GM23338 (cell line): ENCODE measurements around the gene PPP1R37. TPM values are rescaled to one million over a fixed set of nuclear protein-coding genes. Genes with fewer than 3 reads are reported as not detected.
A peak's percentile ranks its signal among the peaks of the same experiment; 100 is the strongest.

ENCODE experiments used
- ATAC-seq: fragments of 200-7000 bp; cut with Tn5 transposase; 3 replicates; pipeline ENCODE4 v1.9.1; 2020
- DNase-seq: peaks from one replicate; pipeline ENCODE4 v3.0.0-alpha.2; 2015; ENCODE audit warnings: low spot score
- H2AFZ ChIP-seq: fragments of 200-600 bp; sonication (generic); 2 replicates; pipeline ENCODE4 v1.8.0; 2016; ENCODE audit warnings: antibody characterized with exemption, mild to moderate bottlenecking, moderate library complexity
- H3F3A ChIP-seq: fragments of 200-600 bp; sonication (generic); replicated peaks from 2 replicates; pipeline ENCODE4 v1.8.0; 2017; ENCODE audit warnings: antibody characterized with exemption, mixed run types, low read depth
- H3K27ac ChIP-seq: fragments of 200-600 bp; sonication (generic); 2 replicates; pipeline ENCODE4 v1.6.1; 2016; ENCODE audit warnings: low read depth
- H3K27me3 ChIP-seq: fragments of 200-600 bp; sonication (generic); 2 replicates; pipeline ENCODE4 v1.8.0; 2016; ENCODE audit warnings: mild to moderate bottlenecking, mixed run types, moderate library complexity; ENCODE audit not compliant: insufficient read depth
- H3K36me3 ChIP-seq: fragments of 200-600 bp; sonication (generic); 2 replicates; pipeline ENCODE4 v1.8.0; 2016; ENCODE audit warnings: mild to moderate bottlenecking; ENCODE audit not compliant: insufficient read depth
- H3K4me1 ChIP-seq: fragments of 200-600 bp; sonication (generic); 2 replicates; pipeline ENCODE4 v1.8.0; 2016; ENCODE audit warnings: mild to moderate bottlenecking, moderate library complexity; ENCODE audit not compliant: insufficient read depth
- H3K4me2 ChIP-seq: fragments of 200-600 bp; sonication (generic); 2 replicates; pipeline ENCODE4 v1.7.1; 2017; ENCODE audit warnings: mixed run types
- H3K4me3 ChIP-seq: fragments of 200-600 bp; sonication (generic); 2 replicates; pipeline ENCODE4 v1.6.1; 2016; ENCODE audit warnings: mixed run types
- H3K79me2 ChIP-seq: fragments of 200-600 bp; sonication (generic); replicated peaks from 2 replicates; pipeline ENCODE4 v1.8.0; 2017; ENCODE audit warnings: mild to moderate bottlenecking; ENCODE audit not compliant: insufficient read depth
- H3K9me2 ChIP-seq: fragments of 200-600 bp; sonication (generic); 2 replicates; pipeline ENCODE4 v1.8.0; 2017; ENCODE audit not compliant: insufficient read depth
- H4K20me1 ChIP-seq: fragments of 200-600 bp; sonication (generic); replicated peaks from 2 replicates; pipeline ENCODE4 v1.8.0; 2017; ENCODE audit warnings: mild to moderate bottlenecking; ENCODE audit not compliant: insufficient read depth
- H3K27ac Mint-ChIP-seq: 2 replicates; pipeline ENCODE4 v1.8.0; 2020; ENCODE audit warnings: inconsistent platforms, mild to moderate bottlenecking, moderate library complexity, mixed read lengths
- H3K27me3 Mint-ChIP-seq: 3 replicates; pipeline ENCODE4 v1.8.0; 2022; ENCODE audit warnings: low read depth, mild to moderate bottlenecking, moderate library complexity, mixed read lengths, inconsistent platforms; ENCODE audit not compliant: insufficient read depth, poor library complexity
- H3K36me3 Mint-ChIP-seq: 3 replicates; pipeline ENCODE4 v1.8.0; 2021; ENCODE audit warnings: low read depth, mild to moderate bottlenecking, inconsistent platforms, moderate library complexity, mixed read lengths
- H3K4me1 Mint-ChIP-seq: 3 replicates; pipeline ENCODE4 v1.8.0; 2020; ENCODE audit warnings: mild to moderate bottlenecking, inconsistent platforms, mixed read lengths
- H3K4me3 Mint-ChIP-seq: 3 replicates; pipeline ENCODE4 v1.8.0; 2021; ENCODE audit warnings: moderate library complexity, mild to moderate bottlenecking, inconsistent platforms, mixed read lengths
- H3K9me3 Mint-ChIP-seq: 3 replicates; pipeline ENCODE4 v1.8.0; 2020; ENCODE audit warnings: moderate library complexity, mild to moderate bottlenecking, inconsistent platforms, mixed read lengths
- CTCF ChIP-seq, 2 experiments: fragments of 200-600 bp in 1 of 2; sonication (generic) in 1 of 2; conservative IDR thresholded peaks; 2 replicates each; pipeline versions ENCODE4 v1.5.1 to v1.6.1; 2016 to 2017; ENCODE audit warnings: antibody characterized with exemption in 2 of 2, low read depth in 2 of 2, mild to moderate bottlenecking in 2 of 2, moderate library complexity in 1 of 2
- ETS1 ChIP-seq: IDR thresholded peaks from 2 replicates; pipeline ENCODE4 v1.6.1; 2016; ENCODE audit warnings: antibody characterized with exemption
- JUNB ChIP-seq: IDR thresholded peaks from one replicate; pipeline ENCODE4 v1.6.1; 2016; ENCODE audit warnings: antibody characterized with exemption; ENCODE audit not compliant: unreplicated experiment
- NANOG ChIP-seq: IDR thresholded peaks from 2 replicates; pipeline ENCODE4 v1.6.1; 2016; ENCODE audit warnings: antibody characterized with exemption, borderline replicate concordance
- STAT1 ChIP-seq: IDR thresholded peaks from one replicate; pipeline ENCODE4 v1.6.1; 2016; ENCODE audit warnings: antibody characterized with exemption; ENCODE audit not compliant: unreplicated experiment
- ZNF114 ChIP-seq: fragments of 250-450 bp; sonication (Bioruptor Pico); IDR thresholded peaks from 2 replicates; pipeline ENCODE4 v1.5.0; 2020; ENCODE audit warnings: mild to moderate bottlenecking, moderate library complexity
- ZNF331 ChIP-seq: fragments of 250-450 bp; sonication (Bioruptor Pico); IDR thresholded peaks from 2 replicates; pipeline ENCODE4 v1.5.0; 2020; ENCODE audit warnings: low read depth, mild to moderate bottlenecking, moderate library complexity
- polyA plus RNA-seq: library from polyadenylated mRNA; unstranded; fragments of >200 nt; fragmentation: Nextera tagmentation; extraction: Ambion mirVana; gene quantifications from 2 replicates; pipeline ENCODE4 v1.2.1, GENCODE V29; 2016
- total RNA-seq: library from RNA; depleted of rRNA; stranded (reverse); fragments of >200 nt; shearing (Covaris generic); gene quantifications from 2 replicates; pipeline ENCODE4 v1.2.3, GENCODE V29; 2014

Gene PPP1R37
- total and polyA plus RNA-seq, 2 experiments from 2014 or later = 6.9 to 47.2 TPM

GRCh38 chr19:45094137-45094536, 1.2 kb downstream of the PPP1R37 start:
- no peaks in the 10 kb centered on the region for H3K9me3 Mint-ChIP-seq
- H3K4me1 ChIP-seq = peaks cover 33% of the 10 kb centered on the region
- no peak for TF ChIP-seq CTCF (conservative IDR thresholded peaks at IDR 0.05; ENCODE audit: low read depth in 2 of 2)
- H3K27ac ChIP-seq = no peak overlapping the region
- no peak for ATAC-seq
- no peaks in the 10 kb centered on the region for H3K27me3 ChIP-seq
- peaks cover 63% of the 10 kb centered on the region for H3K79me2 ChIP-seq
- H2AFZ ChIP-seq = no peak overlapping the region
- no peaks in the 10 kb centered on the region for H3K9me2 ChIP-seq
- peaks cover 47% of the 10 kb centered on the region for H4K20me1 ChIP-seq
- H3K27ac Mint-ChIP-seq = no peak overlapping the region
- H3K27me3 Mint-ChIP-seq = peaks cover 35% of the 10 kb centered on the region
- peaks cover 14% of the 10 kb centered on the region for H3F3A ChIP-seq
- H3K4me2 ChIP-seq = peak overlapping the region; percentile 78
- H3K36me3 Mint-ChIP-seq = peaks cover 19% of the 10 kb centered on the region
- peaks cover 60% of the 10 kb centered on the region for H3K4me1 Mint-ChIP-seq
- peak overlapping the region; percentile 85 for H3K4me3 Mint-ChIP-seq
- H3K4me3 ChIP-seq = peak overlapping the region; percentile 63
- no peaks in the 10 kb centered on the region for H3K36me3 ChIP-seq
- DNase-seq = no peak

DNA sequence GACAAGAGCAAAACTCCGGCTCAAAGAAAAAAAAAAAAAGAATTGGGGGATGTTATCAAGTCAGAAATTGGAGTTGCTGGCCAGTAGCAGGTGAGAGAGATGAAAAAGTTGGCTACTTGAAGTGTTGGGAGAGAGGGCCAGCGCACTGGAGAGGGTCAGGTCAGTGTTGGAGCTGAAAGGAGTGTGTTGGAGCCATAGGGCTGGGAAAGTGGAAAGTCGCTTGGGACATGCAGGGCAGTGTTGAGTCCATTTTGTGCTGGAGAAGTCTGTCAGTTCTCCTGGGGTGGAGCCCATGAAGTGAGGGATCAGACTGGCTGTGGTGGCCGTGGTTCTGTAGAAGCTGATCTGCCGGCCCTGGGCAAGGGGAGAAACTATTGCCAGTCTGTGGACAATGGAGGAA, 1.7 kb downstream of the PPP1R37 start:
- peak overlapping the region; percentile 63 for H3K4me3 ChIP-seq
- no peaks in the 10 kb centered on the region for H3K27me3 ChIP-seq
- H3K36me3 ChIP-seq = no peaks in the 10 kb centered on the region
- Mint-ChIP-seq H3K27me3 (peaks cover 35% of the 10 kb centered on the region), H3K36me3 (peaks cover 17% of the 10 kb centered on the region), H3K4me1 (peaks cover 64% of the 10 kb centered on the region), H3K4me3 (peak overlapping the region; percentile 85), H3K27ac (no peak overlapping the region), H3K9me3 (no peaks in the 10 kb centered on the region)
- H3F3A ChIP-seq = peaks cover 12% of the 10 kb centered on the region
- H4K20me1 ChIP-seq = peaks cover 50% of the 10 kb centered on the region
- H3K79me2 ChIP-seq = peaks cover 66% of the 10 kb centered on the region
- no peak for ATAC-seq
- H3K9me2 ChIP-seq = no peaks in the 10 kb centered on the region
- DNase-seq = no peak
- no peak overlapping the region for H3K27ac ChIP-seq
- H3K4me2 ChIP-seq = peak overlapping the region; percentile 78; the same call in 1 of the 2 replicates
- peaks cover 32% of the 10 kb centered on the region for H3K4me1 ChIP-seq
- no peak overlapping the region for H2AFZ ChIP-seq
- no peak for TF ChIP-seq ZNF114 (CRISPR knock-in tag)
- TF ChIP-seq ZNF331 (CRISPR knock-in tag) = no peak
- TF ChIP-seq ETS1 = no peak
- no peak for TF ChIP-seq STAT1

GRCh38 chr19:45095496-45096413, 2.8 kb downstream of the PPP1R37 start:
- H3K4me2 ChIP-seq = no peak overlapping the region
- H3K27me3 ChIP-seq = no peaks in the 10 kb centered on the region
- H3K27ac ChIP-seq = no peak overlapping the region
- Mint-ChIP-seq H3K27ac (no peak overlapping the region; the same call in 1 of the 2 replicates), H3K4me1 (peaks cover 65% of the 10 kb centered on the region), H3K4me3 (peak overlapping the region; percentile 2; the same call in 1 of the 3 replicates), H3K36me3 (peaks cover 11% of the 10 kb centered on the region), H3K9me3 (no peaks in the 10 kb centered on the region), H3K27me3 (peaks cover 35% of the 10 kb centered on the region)
- H3K9me2 ChIP-seq = no peaks in the 10 kb centered on the region
- H3K36me3 ChIP-seq = no peaks in the 10 kb centered on the region
- H2AFZ ChIP-seq = no peak overlapping the region
- peaks cover 77% of the 10 kb centered on the region for H3K79me2 ChIP-seq
- DNase-seq = no peak
- no peak overlapping the region for H3K4me3 ChIP-seq
- peaks cover 57% of the 10 kb centered on the region for H4K20me1 ChIP-seq
- no peak for ATAC-seq
- H3K4me1 ChIP-seq = peaks cover 26% of the 10 kb centered on the region
- peaks cover 5% of the 10 kb centered on the region for H3F3A ChIP-seq
- TF ChIP-seq NANOG (no peak), JUNB (no peak), ZNF114 (CRISPR knock-in tag) (no peak)
